HCEC 1CT (cell line): ENCODE data around the gene HOXD8.

ENCODE experiments used
- DNase-seq: peaks from one replicate; pipeline ENCODE4 v3.0.0-alpha.2; 2017

Gene HOXD8

GRCh38 chr2:176174824-176175708 lies 45.6 kb downstream of the HOXD8 start:
- no peak for DNase-seq

- no peak for DNase-seq
Measured at GRCh38 chr2:176175709-176176607, 46.5 kb downstream of the HOXD8 start.

- no peak for DNase-seq
Measured at GRCh38 chr2:176177580-176178037, 48.1 kb downstream of the HOXD8 start.

DNA sequence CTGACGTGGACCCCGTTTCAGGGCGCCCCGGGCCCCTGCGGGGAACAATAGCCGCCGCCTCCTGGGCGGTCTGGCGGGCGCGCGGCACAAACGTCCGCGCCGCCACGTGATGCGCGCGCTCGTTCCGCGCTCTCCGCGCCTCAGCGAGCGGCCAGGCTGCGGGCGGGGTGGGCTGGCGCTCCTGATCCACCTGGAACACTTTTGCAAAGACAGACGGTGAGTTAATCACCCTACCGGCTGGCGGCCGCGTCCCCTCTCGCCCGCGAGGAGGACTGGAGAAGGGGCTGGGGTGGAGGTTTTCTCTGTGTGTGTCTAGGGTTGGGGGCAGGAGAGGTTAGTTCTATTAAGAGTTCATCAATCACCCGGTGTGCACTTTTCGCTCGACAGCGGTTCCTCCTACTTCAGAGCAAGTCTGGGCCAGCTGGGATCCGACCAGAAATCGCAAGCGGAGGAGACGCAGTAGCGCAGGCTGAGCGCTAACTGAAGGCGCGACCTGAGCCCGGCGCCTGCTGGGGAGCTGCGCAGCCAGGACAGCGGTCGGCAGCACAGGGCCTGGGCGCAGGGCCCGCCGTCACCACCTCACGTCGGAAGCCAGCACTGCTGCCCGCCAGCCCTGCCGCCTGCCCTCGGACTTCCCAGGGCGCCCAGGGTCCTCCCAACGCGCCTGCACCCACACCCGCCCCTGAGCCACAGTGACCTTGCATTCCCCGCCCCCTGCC lies 48.7 kb downstream of the HOXD8 start:
- no peak for DNase-seq

- DNase-seq, result no peak
Measured at GRCh38 chr2:176178757-176179295, 49.3 kb downstream of the HOXD8 start.

DNA sequence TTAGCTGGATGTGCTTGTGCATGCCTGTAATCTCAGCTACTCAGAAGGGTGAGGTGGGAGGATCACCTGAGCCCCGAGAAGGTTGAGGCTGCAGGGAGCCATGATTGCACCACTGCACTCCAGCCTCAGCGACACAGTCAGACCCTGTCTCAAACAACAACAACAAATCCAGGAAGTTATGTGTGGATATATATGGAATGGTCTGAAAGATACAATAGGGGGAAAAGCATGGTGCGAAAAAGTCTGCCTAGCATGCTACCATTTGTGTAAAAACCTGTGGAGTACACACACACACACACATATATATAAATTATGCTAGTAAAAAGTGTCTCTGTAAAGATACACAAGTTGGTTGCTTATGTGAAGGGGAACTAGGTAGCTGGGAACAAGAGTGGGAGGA lies 52.0 kb downstream of the HOXD8 start:
- no peak for DNase-seq
